ENCODE measurements around the gene TEX38. TPM values are rescaled to one million over a fixed set of nuclear protein-coding genes. Genes with fewer than 3 reads are reported as not detected.

Gene TEX38
- not detected in 2 replicates for total RNA-seq (2014; rRNA removed; shearing (Covaris generic))
- polyA plus RNA-seq (2016; fragmentation: Nextera tagmentation; extraction: Ambion mirVana) = 0.37 TPM in 1 of 2 replicates, not detected in the other
- long read RNA-seq = 0 reads

GRCh38 chr1:46671554-46671953, at the start of gene TEX38:
TSS of gene TEX38 (plus strand) at chr1:46671854. CDS start at chr1:46671935, 81 bp downstream.
- Histone ChIP-seq H3K36me3 (ENCODE audit: insufficient read depth) (no peaks in the 10 kb centered on the region), H3K79me2 (replicated peaks; ENCODE audit: insufficient read depth) (peaks cover 12% of the 10 kb centered on the region), H3K4me2 (no peak within 1 kb of the TSS), H4K20me1 (replicated peaks; ENCODE audit: insufficient read depth) (peaks cover 3% of the 10 kb centered on the region; the same call in 1 of the 2 replicates), H3K4me1 (ENCODE audit: insufficient read depth) (peaks cover 25% of the 10 kb centered on the region), H3K27ac (ENCODE audit: low read depth) (no peak within 1 kb of the TSS), H3K27me3 (ENCODE audit: insufficient read depth) (no peaks in the 10 kb centered on the region), H3K9me2 (ENCODE audit: insufficient read depth) (no peaks in the 10 kb centered on the region), H3K4me3 (no peak within 1 kb of the TSS), H2AFZ (no peak within 1 kb of the TSS), H3F3A (replicated peaks; ENCODE audit: low read depth) (no peaks in the 10 kb centered on the region)
- ATAC-seq (no peak), DNase-seq (ENCODE audit: low spot score) (no peak)
- H3K36me3 Mint-ChIP-seq (ENCODE audit: low read depth) = peaks cover 5% of the 10 kb centered on the region; the same call in 1 of the 3 replicates
- H3K4me3 Mint-ChIP-seq = no peak within 1 kb of the TSS
- H3K27me3 Mint-ChIP-seq (ENCODE audit: insufficient read depth, low read depth, poor library complexity) = no peaks in the 10 kb centered on the region
- no peaks in the 10 kb centered on the region for H3K9me3 Mint-ChIP-seq
- H3K4me1 Mint-ChIP-seq = peaks cover 29% of the 10 kb centered on the region
- H3K27ac Mint-ChIP-seq = no peak within 1 kb of the TSS
- no peak for TF ChIP-seq NANOG (IDR thresholded peaks at IDR 0.05; ENCODE audit: borderline replicate concordance)
- TF ChIP-seq POLR2AphosphoS5 (IDR thresholded peaks at IDR 0.05; ENCODE audit: low read depth) = no peak
- TF ChIP-seq CTCF (conservative IDR thresholded peaks at IDR 0.05; ENCODE audit: low read depth in 2 of 2) = no peak
- no peak for TF ChIP-seq CREB1 (CRISPR knock-in tag; IDR thresholded peaks at IDR 0.05; ENCODE audit: low read depth)
- TF ChIP-seq ZNF331 (CRISPR knock-in tag; IDR thresholded peaks at IDR 0.05; ENCODE audit: low read depth) = no peak
- no peak for TF ChIP-seq STAT1 (IDR thresholded peaks at IDR 0.05; ENCODE audit: unreplicated experiment)
- no peak for TF ChIP-seq EZH2 (IDR thresholded peaks at IDR 0.05; ENCODE audit: low read depth, unreplicated experiment)
- no peak for TF ChIP-seq ETS1 (IDR thresholded peaks at IDR 0.05)
- no peak for TF ChIP-seq ZNF462 (CRISPR knock-in tag; IDR thresholded peaks at IDR 0.05)
- no peak for TF ChIP-seq REST (IDR thresholded peaks at IDR 0.05; ENCODE audit: unreplicated experiment)
- no peak for TF ChIP-seq EZH2phosphoT487 (IDR thresholded peaks at IDR 0.05; ENCODE audit: unreplicated experiment)
- no peak for TF ChIP-seq ZNF114 (CRISPR knock-in tag; IDR thresholded peaks at IDR 0.05)
- TF ChIP-seq JUNB (IDR thresholded peaks at IDR 0.05; ENCODE audit: unreplicated experiment) = no peak
